GM19238 (cell line): Measurements from ENCODE around the gene RASGRP3.

Experiments
- DNase-seq: peaks from one replicate; pipeline ENCODE4 v3.0.0; 2011; ENCODE audit warnings: low spot score; ENCODE audit not compliant: insufficient read length

The RASGRP3 gene

GRCh38 chr2:33491441-33492084, 15.1 kb downstream of the RASGRP3 start:
- DNase-seq, result no peak

- DNase-seq, result no peak
Measured at GRCh38 chr2:33492399-33493134, 16.1 kb downstream of the RASGRP3 start.

GRCh38 chr2:33494155-33494779, 17.8 kb downstream of the RASGRP3 start:
- DNase-seq, result no peak

DNA sequence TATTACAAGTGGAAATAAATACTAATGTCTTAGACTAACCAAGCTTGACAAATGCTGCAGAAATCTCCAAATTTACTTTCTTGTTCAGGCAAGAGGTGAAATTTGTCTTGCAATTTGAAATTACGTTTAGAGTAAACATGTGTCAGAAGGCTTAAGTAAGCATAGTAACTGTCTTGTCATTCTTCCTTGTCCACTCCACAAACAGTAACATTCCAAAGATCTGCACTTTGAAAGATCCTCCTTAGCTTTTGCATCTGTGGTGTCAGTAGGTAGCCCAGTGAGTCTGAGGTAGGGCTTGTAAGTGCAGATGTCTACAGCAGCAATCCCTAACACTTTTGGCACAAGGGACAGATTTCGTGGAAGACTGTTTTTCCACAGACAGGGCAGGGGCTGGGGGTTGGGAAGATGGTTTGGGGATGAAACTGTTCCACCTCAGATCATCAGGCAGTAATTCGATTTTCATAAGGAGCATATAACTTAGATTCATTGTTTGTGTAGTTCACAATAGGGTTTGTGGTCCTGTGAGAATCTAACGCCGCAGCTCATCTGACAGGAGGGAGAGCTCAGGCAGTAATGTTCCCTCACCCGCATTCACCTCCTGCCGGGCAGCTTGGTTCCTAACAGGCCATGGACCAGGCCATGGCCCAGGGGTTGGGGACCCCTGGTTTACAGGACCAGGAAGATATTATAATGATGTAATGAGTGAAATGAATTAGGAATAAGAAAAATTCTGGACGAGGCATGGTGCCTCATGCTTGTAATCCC, 18.6 kb downstream of the RASGRP3 start:
- DNase-seq, result no peak

GRCh38 chr2:33495683-33496082, 19.2 kb downstream of the RASGRP3 start:
- no peak for DNase-seq

- no peak for DNase-seq
Measured at GRCh38 chr2:33496150-33496549, 19.7 kb downstream of the RASGRP3 start.

DNA sequence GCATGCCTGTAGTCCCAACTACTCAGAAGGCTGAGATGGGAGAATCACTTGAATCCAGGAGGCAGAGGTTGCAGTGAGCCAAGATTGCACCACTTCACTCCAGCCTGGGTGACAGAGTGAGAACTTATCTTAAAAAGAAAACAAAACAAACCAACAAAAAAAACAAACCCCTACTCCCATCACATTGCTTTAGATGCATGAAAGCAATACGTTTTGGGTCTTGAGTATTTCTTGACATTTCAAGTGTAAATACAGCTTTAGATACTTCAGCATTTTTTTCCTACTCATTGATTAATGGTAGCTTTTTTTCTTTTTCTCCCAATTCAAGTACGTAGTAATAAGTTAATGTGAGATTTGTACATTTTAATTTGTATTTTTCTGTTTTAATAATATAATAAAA, 20.3 kb downstream of the RASGRP3 start:
- no peak for DNase-seq

DNA sequence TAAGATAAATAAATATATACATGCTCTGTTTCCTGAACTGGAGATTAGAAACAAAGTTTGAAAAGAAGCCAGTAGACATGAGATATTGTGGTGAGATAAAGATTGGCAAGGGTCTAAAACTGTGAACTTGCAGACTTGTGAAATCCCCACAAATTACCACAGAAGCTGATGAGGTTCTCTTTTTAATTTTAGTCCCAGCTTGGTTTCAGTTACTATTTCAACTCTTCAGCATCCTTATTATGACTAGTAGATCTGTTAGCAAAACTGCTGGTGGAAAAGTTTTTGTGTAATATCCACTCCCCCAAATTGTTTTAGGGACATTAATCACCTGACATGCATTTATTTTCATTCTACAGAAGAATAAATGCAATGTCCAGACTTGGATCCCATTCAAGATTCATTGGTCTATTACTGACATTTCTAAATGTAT, 20.8 kb downstream of the RASGRP3 start:
- no peak for DNase-seq

DNA sequence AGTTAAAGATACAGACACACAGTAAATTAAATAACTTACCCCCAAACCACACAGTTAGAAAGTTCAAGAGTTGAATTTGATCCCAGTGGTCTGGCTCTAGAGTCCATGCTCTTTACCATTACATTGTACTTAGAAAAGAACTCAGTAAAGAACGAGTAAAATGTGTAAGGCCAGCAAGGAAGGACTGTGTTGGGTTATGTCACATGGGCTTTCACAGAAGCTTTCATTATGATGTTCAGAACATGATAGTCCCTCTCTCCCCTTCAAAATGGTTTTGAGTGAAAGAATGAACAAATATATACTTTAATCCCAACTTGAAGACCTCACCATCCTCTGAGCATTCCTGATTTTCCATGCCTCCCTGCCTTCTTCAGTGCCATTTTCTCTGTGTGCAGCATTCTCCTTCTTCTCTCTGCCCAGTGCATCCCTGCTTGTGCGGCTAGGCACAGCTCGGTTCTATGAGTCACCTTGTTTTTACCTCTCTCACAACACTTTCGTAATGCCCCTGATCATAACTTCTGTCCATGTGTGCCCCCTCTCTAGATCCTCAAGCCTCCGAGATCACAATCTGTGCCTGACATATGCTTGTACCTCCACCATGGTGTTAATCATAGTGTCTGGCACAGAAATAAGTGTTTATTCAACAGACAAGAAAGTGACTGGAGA, 22.0 kb downstream of the RASGRP3 start:
- DNase-seq, result no peak

DNA sequence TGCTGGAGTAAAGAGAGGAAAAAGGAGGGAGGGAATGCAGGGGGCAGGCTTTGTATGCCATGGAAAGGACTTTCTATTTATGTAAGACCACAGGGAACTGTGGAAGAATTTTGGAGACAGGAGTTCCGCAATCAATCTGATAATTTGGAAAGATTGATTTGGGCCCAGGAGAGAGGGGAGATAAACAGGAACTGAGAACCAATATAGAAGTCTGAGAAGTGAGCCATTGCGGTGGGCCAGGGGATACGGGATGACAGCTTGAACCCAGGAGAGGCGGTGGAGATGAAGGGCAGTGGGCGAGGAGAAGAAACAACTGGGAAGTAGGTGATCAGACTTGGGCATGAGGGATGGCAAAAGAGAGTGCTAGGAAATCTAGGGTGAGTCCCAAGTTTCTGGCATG, 23.7 kb downstream of the RASGRP3 start:
- DNase-seq, result no peak

DNA sequence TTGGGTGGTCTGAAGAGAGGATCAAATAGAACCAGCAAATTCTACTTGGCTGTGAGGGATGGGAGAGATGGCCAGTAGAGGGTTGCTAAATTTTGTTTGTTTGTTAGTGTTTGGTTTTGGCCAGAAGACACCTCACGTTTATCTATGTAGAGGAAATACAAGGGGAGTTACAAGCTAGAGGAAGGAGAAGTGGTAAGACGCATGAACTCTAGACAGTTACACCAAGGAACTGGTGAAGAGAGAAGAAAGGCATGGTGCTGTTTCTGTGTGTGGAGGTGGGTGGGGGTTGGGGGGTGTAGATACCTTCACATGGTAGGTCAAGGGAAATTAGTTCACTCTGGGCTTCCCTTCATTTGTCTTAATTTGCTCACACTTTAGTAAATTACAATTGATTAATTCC, 25.6 kb downstream of the RASGRP3 start:
- DNase-seq, result no peak

GRCh38 chr2:33503002-33503401, 26.6 kb downstream of the RASGRP3 start:
- DNase-seq, result no peak

DNA sequence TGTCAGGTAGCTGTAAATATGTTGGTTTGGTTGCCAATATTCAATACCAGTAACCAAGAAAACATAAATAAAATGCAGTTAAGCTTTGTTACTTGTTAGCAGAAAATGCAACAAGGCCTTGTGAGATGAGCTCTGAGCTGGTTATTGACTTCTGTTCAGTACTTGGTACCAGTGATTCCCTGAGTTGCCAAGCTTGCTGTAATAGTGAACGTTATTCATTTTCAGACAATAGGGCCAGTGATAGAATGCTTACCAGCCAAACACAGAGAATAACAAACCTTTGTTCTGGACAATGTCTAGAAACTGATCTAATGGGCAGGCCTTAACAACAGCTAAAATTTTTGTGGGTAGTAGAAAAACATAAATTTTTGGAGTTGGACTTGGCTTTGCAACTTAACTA, 29.5 kb downstream of the RASGRP3 start:
- no peak for DNase-seq

GRCh38 chr2:33509908-33510585, 33.6 kb downstream of the RASGRP3 start:
- DNase-seq, result no peak

GRCh38 chr2:33510586-33510968, 34.1 kb downstream of the RASGRP3 start:
- no peak for DNase-seq

DNA sequence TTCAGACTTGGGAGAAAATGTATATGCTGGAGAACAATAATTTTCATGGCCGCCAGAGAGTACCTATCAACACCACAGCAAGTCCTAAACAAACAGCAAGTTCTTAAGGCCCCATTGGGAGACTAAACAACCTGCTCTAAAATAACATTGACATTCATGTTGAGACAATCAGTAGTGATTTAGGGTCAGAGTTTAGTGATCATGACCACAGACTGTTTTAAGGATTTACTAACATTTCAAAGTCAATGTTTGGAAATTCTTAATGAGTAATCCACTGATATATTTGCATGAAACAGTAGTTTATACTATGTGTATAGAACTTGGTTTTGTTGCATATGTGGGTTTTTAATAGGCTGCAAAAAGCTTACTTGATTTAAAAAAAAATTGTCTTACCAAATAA, 34.7 kb downstream of the RASGRP3 start:
- DNase-seq, result no peak

GRCh38 chr2:33512112-33512511, 35.7 kb downstream of the RASGRP3 start:
- no peak for DNase-seq

- no peak for DNase-seq
Measured at GRCh38 chr2:33513480-33513879, 37.0 kb downstream of the RASGRP3 start.

- no peak for DNase-seq
Measured at GRCh38 chr2:33516456-33516995, 40.1 kb downstream of the RASGRP3 start.

DNA sequence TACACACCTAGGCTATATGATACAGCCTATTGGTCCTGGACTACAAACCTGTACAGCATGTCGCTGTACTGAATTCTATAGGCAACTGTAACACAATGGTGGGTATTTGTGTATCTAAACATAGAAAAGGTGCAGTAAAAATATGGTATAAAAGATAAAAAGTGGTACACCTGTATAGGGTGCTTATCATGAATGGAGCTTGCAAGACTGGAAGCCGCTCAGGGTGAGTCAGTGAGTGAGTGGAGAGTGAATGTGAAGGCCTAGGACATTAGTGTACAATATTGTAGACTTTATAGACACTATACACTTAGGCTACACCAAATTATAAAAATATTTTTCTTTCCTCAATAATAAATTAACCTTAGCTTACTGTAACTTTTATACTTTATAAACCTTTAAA, 41.8 kb downstream of the RASGRP3 start:
- DNase-seq, result no peak

DNA sequence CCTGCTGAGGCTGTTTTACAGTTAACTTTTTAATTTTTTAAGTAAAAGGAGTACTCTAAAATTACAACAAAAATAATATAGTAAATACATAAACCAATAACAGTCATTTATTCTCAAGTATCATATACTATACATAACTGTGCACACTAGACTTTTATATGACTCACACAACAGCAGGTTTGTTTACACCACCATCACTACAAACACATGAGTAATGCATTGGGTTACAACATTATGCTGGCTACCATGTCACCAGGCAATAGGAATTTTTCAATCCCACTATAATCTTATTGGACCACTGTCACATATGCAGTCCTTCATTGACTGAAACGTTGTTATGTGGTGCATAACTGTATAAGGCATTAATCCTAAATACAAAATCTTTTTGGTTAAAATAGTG, 42.5 kb downstream of the RASGRP3 start:
- DNase-seq, result no peak
